ENCODE results near the gene C1QTNF7.

C1QTNF7 gene

GRCh38 chr4:15451181-15451865, 23.5 kb downstream of the C1QTNF7 start:
- peak; percentile 60 for DNase-seq (ENCODE audit: low read depth)
- no peak overlapping the region for H3K4me3 ChIP-seq (ENCODE audit: control insufficient read depth, low read depth, low read length)
- no peak for TF ChIP-seq CTCF (conservative IDR thresholded peaks at IDR 0.05; ENCODE audit: control insufficient read depth, insufficient read depth, low read depth, low read length)

GRCh38 chr4:15451866-15452765, 24.3 kb downstream of the C1QTNF7 start:
- DNase-seq (ENCODE audit: low read depth) = peak; percentile 97
- no peak overlapping the region for H3K4me3 ChIP-seq (ENCODE audit: control insufficient read depth, low read depth, low read length)
- no peak for TF ChIP-seq CTCF (conservative IDR thresholded peaks at IDR 0.05; ENCODE audit: control insufficient read depth, insufficient read depth, low read depth, low read length)

- H3K4me3 ChIP-seq (ENCODE audit: control insufficient read depth, low read depth, low read length) = no peak overlapping the region
- peak; percentile 95 for DNase-seq (ENCODE audit: low read depth)
- TF ChIP-seq CTCF (conservative IDR thresholded peaks at IDR 0.05; ENCODE audit: control insufficient read depth, insufficient read depth, low read depth, low read length) = no peak
Measured at GRCh38 chr4:15455290-15455689, 27.5 kb downstream of the C1QTNF7 start.

- TF ChIP-seq CTCF (conservative IDR thresholded peaks at IDR 0.05; ENCODE audit: control insufficient read depth, insufficient read depth, low read depth, low read length) = peak; percentile 70
- no peak overlapping the region for H3K4me3 ChIP-seq (ENCODE audit: control insufficient read depth, low read depth, low read length)
- DNase-seq (ENCODE audit: low read depth) = peak; percentile 71
Measured at GRCh38 chr4:15457406-15458201, 29.8 kb downstream of the C1QTNF7 start.

GRCh38 chr4:15458616-15459015, 30.8 kb downstream of the C1QTNF7 start:
- TF ChIP-seq CTCF (conservative IDR thresholded peaks at IDR 0.05; ENCODE audit: control insufficient read depth, insufficient read depth, low read depth, low read length) = no peak
- no peak for DNase-seq (ENCODE audit: low read depth)
- H3K4me3 ChIP-seq (ENCODE audit: control insufficient read depth, low read depth, low read length) = no peak overlapping the region

- no peak for DNase-seq (ENCODE audit: low read depth)
- no peak overlapping the region for H3K4me3 ChIP-seq (ENCODE audit: control insufficient read depth, low read depth, low read length)
- no peak for TF ChIP-seq CTCF (conservative IDR thresholded peaks at IDR 0.05; ENCODE audit: control insufficient read depth, insufficient read depth, low read depth, low read length)
Measured at GRCh38 chr4:15459706-15460105, 31.9 kb downstream of the C1QTNF7 start.

Data from fibroblast of mammary gland (primary cell).